AG09319 (cell line): ENCODE results near the gene PRDM16.

Experiments
- DNase-seq: peaks from one replicate; pipeline ENCODE4 v3.0.0-alpha.2; 2010; ENCODE audit warnings: low read depth; ENCODE audit errors: extremely low read depth
- TF ChIP-seq, protein P1 (sequence below): IDR thresholded peaks from 2 replicates; pipeline ENCODE4 v1.5.1; 2011; ENCODE audit warnings: low read depth, mild to moderate bottlenecking, inconsistent platforms, low read length, moderate library complexity

The PRDM16 gene

GRCh38 chr1:3251807-3252428 is 182.9 kb downstream of the PRDM16 start:
- TF ChIP-seq, protein P1, sequence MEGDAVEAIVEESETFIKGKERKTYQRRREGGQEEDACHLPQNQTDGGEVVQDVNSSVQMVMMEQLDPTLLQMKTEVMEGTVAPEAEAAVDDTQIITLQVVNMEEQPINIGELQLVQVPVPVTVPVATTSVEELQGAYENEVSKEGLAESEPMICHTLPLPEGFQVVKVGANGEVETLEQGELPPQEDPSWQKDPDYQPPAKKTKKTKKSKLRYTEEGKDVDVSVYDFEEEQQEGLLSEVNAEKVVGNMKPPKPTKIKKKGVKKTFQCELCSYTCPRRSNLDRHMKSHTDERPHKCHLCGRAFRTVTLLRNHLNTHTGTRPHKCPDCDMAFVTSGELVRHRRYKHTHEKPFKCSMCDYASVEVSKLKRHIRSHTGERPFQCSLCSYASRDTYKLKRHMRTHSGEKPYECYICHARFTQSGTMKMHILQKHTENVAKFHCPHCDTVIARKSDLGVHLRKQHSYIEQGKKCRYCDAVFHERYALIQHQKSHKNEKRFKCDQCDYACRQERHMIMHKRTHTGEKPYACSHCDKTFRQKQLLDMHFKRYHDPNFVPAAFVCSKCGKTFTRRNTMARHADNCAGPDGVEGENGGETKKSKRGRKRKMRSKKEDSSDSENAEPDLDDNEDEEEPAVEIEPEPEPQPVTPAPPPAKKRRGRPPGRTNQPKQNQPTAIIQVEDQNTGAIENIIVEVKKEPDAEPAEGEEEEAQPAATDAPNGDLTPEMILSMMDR, result no peak
- DNase-seq, result no peak

DNA sequence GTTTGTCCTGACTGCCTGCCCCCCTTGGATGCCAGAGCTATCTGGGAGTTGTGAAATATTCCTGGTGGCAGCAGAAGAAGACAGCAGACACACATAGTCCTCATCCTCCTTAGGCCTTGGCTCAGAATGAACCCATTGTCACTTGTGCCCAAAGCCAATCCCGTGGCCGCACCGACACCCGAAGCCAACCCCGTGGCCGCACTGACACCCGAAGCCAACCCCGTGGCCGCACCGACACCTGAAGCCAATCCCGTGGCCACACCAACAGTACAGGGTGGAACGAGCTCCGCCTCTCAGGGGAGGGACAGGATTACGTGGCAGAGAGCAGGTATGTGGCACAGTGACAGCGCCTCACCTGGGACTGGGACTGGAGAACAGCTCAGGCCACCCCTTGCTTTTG is 186.7 kb downstream of the PRDM16 start:
- DNase-seq, result no peak
- TF ChIP-seq, protein P1, result no peak

DNA sequence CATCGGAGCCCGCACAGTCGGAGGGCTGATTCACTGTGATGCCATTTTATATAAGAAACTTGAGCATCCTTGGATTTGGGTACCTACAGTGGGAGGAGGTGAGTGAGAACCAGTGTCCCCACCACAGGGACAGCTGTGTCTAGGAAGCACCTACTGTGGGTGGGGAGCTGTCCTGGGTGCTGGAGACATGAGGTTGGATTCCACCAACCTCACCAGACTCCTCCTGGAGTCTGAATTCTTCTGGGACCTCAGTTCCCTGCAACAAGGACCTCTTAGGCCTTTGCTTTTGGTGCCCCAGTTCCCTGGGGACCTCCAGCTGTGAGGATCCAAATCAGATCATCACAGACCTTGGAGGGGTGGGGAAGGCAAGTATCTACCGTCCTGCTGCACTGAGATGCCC is 188.8 kb downstream of the PRDM16 start:
- TF ChIP-seq, protein P1, result no peak
- DNase-seq, result no peak

- TF ChIP-seq, protein P1, result no peak
- no peak for DNase-seq
These were observed 189.5 kb downstream of the PRDM16 start for GRCh38 chr1:3258386-3259003.

DNA sequence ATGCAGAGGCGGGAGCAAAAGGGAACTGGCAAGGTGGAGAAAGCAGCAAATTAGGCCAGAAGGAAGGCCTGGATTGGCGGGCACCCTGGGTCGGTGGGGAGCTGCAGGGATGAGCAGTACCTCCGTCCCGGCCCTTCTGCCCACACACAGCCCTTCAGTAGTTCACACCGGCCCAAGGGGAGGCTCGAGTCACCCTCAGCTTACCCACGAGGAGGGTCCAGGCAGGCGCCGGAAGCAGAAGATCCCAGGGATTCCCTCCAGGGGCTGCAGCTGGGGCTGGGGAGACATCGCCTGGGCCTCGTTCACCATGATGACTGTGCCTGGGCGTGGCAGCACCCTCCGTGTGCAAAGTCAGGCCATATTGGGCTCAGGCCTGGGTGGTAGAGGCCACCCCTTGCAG is 190.0 kb downstream of the PRDM16 start:
- DNase-seq, result no peak
- TF ChIP-seq, protein P1, result no peak

DNA sequence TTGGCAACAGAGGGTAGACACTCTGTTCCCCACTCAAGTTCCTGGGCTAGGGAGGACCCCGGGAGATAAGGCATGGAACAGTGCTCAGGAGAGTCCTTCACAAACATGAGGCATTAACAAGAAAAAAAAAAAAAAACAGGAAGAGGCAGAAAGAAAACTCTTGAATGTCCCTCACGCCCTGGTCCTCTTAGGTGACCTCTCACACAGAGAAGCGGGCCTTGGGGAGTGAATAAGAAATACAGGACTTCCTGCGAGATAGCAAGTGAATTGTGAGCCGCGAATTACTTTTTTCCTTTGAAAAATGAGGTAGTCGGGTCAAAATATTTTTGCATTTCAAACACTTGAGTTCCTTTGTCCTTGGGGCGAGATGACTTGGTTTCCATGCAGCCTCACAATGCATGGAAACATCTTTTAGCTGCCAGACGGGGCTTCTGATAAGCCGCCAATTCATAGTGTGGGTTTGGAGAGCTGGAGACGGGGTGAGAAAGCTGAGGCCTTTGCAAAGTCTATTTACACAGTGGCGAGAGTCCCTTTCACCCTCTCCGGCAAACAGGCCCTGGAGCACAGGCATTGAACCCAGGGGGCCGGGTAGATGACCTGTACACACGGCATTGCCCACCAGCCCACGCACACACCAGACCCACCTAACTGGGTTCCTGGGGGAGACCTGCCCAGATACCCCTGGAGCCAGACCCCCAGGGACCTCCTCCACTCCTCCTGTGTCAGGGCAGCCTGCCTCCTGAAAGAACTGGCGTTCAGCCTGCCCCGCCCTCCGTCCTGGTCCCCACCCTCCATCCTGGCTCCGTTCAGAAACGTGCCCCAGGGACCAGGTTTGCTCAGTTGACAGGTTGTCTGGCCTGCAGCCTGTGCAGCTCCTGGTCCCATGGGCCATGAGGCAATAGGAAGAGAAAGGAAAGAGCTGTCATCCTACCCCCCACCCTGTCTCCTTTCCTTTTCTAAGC is 192.3 kb downstream of the PRDM16 start:
- DNase-seq, result no peak
- TF ChIP-seq, protein P1, result no peak

- TF ChIP-seq, protein P1, result no peak
These were observed 193.1 kb downstream of the PRDM16 start for GRCh38 chr1:3261969-3262579.

More at GRCh38 chr1:3261969-3262579, 193.1 kb downstream of the PRDM16 start:
- no peak for DNase-seq
